Esophagus muscularis mucosa (tissue), 4 donors: ENCODE data around the gene ID2.

ENCODE experiments used
- EP300 ChIP-seq: sonication (generic); formaldehyde crosslinking; IDR thresholded peaks from one replicate; pipeline ENCODE4 v1.6.1; 2017; ENCODE audit warnings: antibody characterized with exemption
- POLR2A ChIP-seq: fragments of 450-650 bp; IDR thresholded peaks from one replicate; pipeline ENCODE4 v1.6.1; 2017; ENCODE audit warnings: antibody characterized with exemption, moderate library complexity, mild to moderate bottlenecking, low read depth
- TF ChIP-seq, protein P1 (sequence below), 3 experiments: fragments of 200-600 bp in 2 of 3; fragments of 450-650 bp in 1 of 3; sonication (generic) in 2 of 3; IDR thresholded peaks; one replicate each; pipeline ENCODE4 v1.5.1; 2017 to 2019; ENCODE audit warnings: antibody characterized with exemption in 3 of 3, mild to moderate bottlenecking in 2 of 3, moderate library complexity in 1 of 3

DNA sequence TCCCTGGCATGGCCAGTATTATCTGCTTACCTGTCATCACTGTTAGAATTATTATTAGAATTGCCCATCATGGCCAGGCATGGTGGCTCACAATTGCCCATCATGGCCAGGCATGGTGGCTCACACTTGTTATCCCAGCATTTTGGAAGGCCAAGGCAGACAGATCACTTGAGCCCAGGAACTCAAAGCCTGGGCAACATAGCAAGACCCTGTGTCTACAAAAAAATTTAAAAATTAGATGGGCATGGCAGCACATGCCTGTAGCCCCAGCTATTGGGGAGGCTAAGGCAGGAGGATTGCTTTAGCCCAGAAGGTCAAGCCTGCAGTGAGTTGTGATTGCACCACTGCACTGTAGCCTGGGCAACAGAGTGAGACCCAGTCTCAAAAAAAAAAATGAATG is 27.4 kb upstream of the ID2 start:
- TF ChIP-seq POLR2A (no peak), EP300 (no peak)
- TF ChIP-seq, protein P1, sequence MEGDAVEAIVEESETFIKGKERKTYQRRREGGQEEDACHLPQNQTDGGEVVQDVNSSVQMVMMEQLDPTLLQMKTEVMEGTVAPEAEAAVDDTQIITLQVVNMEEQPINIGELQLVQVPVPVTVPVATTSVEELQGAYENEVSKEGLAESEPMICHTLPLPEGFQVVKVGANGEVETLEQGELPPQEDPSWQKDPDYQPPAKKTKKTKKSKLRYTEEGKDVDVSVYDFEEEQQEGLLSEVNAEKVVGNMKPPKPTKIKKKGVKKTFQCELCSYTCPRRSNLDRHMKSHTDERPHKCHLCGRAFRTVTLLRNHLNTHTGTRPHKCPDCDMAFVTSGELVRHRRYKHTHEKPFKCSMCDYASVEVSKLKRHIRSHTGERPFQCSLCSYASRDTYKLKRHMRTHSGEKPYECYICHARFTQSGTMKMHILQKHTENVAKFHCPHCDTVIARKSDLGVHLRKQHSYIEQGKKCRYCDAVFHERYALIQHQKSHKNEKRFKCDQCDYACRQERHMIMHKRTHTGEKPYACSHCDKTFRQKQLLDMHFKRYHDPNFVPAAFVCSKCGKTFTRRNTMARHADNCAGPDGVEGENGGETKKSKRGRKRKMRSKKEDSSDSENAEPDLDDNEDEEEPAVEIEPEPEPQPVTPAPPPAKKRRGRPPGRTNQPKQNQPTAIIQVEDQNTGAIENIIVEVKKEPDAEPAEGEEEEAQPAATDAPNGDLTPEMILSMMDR (IDR thresholded peaks at IDR 0.05) = no peak
